Measurements from ENCODE around the gene CYP8B1.

The CYP8B1 gene

DNA sequence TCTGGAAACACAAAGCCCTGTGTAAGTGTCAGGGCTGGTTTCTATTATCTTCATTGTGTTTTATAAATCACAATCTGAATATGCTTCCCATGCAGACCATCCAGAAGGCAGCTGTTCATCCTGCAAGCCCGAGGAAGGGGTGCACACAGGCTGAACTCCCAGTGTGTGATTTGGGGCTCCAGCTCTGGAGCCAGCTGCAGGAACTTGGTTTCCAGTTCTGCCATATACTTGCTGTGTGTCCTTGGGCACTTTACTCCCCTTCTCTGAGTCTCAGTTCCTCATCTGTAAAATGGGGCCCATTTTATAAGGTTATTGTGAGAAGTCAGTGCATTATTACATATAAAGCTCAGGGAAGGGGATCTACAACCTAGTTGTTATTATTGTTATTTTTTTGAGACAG, 22.6 kb downstream of the CYP8B1 start:
- no peak for DNase-seq (ENCODE audit: low read depth)

GRCh38 chr3:42852441-42852840, 23.2 kb downstream of the CYP8B1 start:
- DNase-seq (ENCODE audit: low read depth), result no peak

DNA sequence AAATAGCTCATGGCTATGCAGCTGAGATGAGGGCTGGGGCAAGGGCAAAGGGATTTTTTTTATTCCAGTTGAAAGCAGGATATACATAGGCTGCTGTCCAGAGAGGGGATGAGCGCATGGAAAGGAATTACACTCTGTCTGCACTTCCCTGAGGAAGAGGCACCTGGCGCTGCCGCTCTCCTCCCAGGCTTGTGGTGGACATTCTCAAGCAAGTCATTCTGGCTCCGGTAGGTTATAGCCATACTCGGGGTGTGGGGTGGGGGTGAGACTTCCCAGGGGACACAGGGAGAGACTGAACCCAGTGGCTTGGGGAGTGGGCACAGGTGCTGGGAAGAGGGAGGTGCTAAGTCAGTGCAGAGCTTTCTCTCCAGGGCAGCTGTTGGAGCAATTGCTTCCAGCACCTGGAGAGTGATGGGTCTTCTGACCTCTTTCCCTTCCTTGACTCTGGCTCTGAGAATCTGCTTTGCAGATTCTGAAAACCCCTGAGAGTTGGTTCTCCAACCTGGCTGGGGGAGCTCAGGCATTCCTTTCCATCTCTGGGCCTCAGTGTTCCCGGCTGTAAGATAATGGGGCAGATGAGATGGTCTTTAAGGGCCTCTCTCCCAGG, 24.3 kb downstream of the CYP8B1 start:
- DNase-seq (ENCODE audit: low read depth), result no peak

- DNase-seq (ENCODE audit: low read depth), result no peak
Observed at GRCh38 chr3:42850263-42850662, 25.4 kb downstream of the CYP8B1 start.

GRCh38 chr3:42849017-42849416, 26.7 kb downstream of the CYP8B1 start:
- no peak for DNase-seq (ENCODE audit: low read depth)

GRCh38 chr3:42847731-42848130, 27.9 kb downstream of the CYP8B1 start:
- no peak for DNase-seq (ENCODE audit: low read depth)

DNA sequence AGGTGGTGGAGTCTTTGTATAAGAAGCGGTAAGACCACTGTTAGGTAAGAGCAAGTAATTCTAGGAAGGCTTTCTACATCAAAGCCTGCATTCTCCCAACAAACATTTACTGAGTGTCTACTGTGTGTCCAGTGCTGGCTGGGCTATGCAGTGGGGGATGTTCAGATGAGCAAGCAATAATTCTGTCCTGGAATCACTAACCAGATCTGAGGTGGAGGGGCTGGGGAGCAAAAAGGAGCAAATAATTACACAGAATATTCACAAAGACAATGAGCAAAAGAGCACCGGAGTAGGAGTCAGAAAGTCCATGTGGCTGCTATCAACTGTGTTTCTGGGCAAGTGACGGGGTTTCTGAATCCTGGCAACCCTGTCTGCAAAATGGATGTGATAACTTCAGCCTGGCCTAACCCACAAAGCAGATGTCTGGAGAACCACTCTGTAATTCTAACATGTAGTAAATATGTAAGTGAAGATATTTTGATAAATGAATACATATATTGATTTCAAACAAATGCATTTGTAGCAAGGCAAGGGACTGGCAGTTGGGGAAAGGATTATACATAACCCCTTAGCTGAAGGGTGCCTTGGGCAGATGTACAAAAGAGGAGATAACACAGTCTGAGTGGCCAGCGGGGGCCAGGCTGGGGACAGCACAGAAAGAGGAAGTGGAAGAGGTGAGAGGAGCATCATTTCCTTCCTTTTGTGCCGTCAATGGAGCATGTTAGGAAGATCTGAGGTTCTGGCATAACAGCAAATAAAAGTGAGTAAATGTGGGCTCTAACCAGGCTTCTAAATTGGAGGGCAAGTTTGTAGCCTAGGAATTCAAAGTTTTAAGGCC, 28.8 kb downstream of the CYP8B1 start:
- no peak for DNase-seq (ENCODE audit: low read depth)

DNA sequence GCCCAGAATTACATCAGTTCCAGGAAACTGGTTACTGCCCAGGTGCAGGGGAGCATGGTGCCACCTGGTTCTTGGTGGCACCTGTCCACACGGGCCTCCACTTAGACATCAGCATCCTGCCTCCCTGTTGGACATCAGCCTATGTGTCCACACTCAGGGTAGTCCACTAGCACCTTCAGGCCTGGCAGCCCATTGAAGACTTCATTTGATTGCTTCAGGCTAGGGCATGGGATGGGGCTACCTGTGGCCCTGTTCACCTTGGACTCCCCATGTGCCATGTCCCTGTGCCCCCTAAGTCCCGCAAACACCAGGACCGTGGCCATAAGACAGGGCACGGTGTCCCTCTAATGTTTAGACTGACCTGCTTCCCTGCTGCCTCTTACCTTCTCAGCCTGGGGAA, 30.9 kb downstream of the CYP8B1 start:
- DNase-seq (ENCODE audit: low read depth), result no peak

- no peak for DNase-seq (ENCODE audit: low read depth)
Observed at GRCh38 chr3:42844412-42844713, 31.3 kb downstream of the CYP8B1 start.

DNA sequence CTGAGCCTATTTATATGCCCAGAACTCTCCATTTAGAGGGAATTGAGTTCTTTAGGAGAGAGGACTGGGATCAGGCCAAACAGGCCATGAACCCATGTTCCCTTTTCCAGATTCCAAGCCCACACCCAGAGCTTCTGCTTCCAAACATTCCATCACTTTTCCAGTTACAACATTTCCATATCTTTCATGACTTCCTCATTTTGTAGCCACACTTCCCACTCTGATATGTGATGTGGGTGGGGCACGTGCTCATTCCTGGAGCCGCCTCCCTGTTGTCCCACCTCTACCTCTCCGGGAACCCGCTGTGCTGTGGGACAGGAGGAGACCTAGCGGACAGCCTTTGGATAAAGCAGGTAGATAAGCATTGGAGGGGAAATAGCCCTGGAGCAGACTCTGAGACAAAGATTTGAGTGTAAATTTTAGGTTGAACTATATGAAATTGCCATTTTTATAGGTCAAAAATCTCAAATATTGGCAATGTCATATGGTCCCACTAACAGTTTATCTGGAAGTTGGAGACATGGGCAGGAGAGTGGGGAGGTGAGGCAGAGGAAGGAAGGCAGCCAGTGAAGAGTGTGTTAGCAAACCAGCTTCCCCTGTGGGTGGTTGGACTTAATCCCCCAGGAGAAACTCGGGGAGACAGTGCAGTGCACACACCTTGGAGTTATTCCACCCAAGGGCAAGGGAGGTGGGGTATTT, 31.8 kb downstream of the CYP8B1 start:
- no peak for DNase-seq (ENCODE audit: low read depth)

DNA sequence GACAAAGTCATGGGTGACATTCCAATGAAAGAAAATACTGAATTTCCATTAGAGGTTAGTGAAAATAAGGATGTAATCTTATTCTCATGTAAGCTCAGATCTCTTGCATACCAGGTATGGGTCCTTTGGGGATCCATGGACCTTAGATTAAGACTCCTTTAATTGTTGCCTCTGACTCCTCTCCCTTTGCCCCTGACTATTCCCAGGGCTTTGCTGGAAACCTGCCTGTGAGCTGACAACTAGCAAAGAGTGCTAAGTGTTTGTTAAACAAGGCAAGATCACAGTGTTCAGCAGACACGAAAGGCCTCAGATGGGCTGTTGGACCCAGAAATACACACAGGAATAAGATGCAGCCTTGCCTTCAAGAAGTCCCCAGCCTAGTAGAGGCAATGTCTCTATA, 34.3 kb downstream of the CYP8B1 start:
- no peak for DNase-seq (ENCODE audit: low read depth)

DNA sequence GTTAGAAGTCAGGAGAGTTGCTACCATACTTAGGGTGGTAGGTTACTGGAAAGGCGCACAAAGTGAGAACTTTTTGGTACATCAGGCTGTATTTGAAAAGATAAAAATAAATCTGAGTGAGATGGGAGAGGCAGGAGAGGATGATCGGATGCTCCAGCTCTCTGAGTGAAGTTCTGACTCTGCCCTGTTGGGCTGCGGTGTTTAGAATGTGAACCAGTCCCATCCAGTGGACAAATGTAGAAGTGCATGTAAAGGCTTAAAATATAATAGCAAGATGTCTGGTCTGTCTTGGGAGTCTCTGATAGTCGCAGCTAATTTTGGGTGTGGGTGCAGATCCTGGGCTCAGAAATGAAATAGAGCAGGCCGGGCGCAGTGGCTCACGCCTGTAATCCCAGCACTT, 36.1 kb downstream of the CYP8B1 start:
- DNase-seq (ENCODE audit: low read depth), result peak; percentile 6

DNA sequence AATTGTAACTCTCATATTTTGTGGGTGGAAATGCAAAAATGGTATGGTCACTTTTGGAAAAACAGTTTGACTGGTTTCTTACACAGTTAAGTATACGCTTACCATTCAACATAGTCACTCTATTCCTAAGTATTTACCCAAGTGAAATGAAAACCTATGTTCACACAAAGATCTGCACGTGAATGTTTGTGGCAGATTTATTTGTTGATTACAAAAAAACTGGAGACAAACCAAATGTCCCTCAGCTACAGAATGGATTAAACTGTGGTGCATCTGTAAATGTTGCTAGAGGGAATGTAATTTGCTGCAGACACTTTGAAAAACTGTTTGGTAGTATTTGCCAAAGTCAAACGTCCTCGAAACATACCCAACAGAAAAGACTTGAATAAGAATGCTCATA, 37.1 kb downstream of the CYP8B1 start:
- DNase-seq (ENCODE audit: low read depth), result no peak

- no peak for DNase-seq (ENCODE audit: low read depth)
Observed at GRCh38 chr3:42836150-42837123, 39.2 kb downstream of the CYP8B1 start.

DNA sequence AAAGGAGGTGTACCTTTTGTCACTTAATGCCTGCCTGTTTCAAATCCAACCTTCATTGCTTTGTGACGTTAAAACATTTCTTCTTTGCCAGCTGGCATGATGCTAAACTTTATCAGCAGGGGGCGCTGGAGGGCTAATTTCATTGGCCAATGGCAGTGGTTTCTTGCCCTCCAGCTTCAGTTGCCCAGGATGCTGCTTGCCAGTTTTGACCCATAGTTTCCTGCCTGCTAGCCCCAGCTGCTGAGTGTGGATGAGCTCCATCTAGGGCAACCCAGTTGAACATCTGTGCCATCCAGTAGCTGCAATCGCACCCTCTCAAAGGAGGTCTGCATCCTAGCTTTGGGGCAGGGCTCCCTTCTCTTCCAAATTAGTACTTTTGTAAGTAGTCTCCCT, 44.4 kb downstream of the CYP8B1 start:
- peak; percentile 45 for DNase-seq (ENCODE audit: low read depth)

DNA sequence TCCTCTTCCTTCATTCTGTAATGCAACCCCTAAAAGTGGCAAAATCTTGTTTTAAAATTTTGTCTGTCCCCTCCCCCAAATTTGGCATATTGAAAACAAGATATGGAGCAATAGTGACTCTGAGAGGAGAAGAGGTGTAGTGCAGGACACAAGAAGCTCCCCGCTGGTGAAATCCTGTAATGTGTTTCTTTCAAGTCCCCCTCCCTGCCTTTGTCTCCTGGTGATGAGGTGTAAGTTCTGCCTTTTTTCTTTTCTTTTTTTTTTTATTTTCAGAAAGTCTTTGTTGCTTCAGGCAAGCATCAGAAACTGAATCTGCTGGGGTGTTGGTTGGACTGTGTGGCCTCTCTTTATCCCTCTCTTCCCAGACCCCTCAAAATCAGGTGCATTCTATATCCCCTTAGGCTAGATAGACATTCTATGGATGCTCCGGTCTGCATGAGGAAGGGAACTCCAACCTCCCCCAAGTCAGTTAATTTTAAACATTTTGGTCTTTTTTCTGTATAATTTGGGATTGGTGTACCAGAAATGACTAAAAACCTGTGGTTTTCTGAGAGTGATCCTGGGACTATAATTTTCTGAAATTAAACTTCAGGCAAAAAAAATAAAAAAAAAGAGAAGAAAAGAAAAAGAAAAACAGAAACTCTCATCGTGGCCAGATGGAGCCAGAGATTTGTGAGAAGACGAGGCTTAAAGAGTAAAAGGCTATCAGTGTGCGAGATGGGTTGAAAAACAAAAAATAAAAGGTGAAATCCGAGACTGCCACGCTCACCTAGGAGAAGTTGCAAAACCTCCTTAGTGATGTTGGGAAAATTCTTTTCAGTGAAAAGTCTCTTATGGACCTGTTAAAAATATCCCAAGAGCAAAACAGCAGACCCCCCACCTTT, 45.0 kb downstream of the CYP8B1 start:
- DNase-seq (ENCODE audit: low read depth), result no peak

- no peak for DNase-seq (ENCODE audit: low read depth)
Observed at GRCh38 chr3:42829628-42830436, 45.8 kb downstream of the CYP8B1 start.

DNA sequence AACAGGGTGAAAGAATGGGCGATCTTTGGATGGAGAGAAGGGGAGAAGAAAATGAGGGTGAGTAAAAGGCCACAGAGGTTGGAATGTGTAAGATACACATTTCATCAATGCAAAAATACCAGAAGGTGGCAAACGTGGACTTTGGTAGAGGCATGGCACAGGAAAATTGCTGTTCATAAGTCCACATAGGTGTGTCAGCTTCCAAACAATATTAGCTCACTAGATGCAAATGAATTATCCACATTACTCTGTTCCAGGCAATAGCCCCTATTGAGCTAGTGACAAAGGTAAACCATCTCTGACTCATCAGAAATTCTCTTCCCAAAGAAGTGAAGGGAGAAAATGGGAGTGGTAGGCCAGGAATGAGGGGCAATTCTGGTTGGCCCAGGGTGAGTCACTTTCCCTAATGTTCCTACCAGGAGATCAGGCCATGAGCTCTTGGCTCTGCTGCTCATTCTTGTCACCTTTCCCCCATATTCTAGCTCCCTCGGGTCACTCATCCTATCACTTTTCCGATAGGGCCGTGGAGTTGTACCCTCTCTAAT, 46.5 kb downstream of the CYP8B1 start:
- no peak for DNase-seq (ENCODE audit: low read depth)

- DNase-seq (ENCODE audit: low read depth), result no peak
Observed at GRCh38 chr3:42827654-42828053, 48.0 kb downstream of the CYP8B1 start.

- no peak for DNase-seq (ENCODE audit: low read depth)
Observed at GRCh38 chr3:42827023-42827422, 48.7 kb downstream of the CYP8B1 start.

Data from stimulated activated CD4-positive, alpha-beta T cell treated with anti-CD3 and anti-CD28 coated beads, Interleukin-2, amount 100 ng/mL, for 4 hours (primary cell).